Spleen (tissue), 7 donors: ENCODE measurements around the gene PDE10A.

ENCODE experiments used
- CTCF ChIP-seq, 11 experiments: fragments of 200-600 bp in 7 of 11; fragments of 450-650 bp in 4 of 11; sonication (generic) in 4 of 11; IDR thresholded peaks in 8 of 11; conservative IDR thresholded peaks in 3 of 11; 1 replicate in 7 of 11; 2 replicates in 4 of 11; pipeline versions ENCODE4 v1.4.0 to v1.8.0; 2016 to 2021; ENCODE audit warnings: antibody characterized with exemption in 11 of 11, inconsistent platforms in 4 of 11, mild to moderate bottlenecking in 1 of 11
- POLR2A ChIP-seq, 3 donors: fragments of 450-650 bp; IDR thresholded peaks; one replicate each; pipeline ENCODE4 v1.5.1; 2017; ENCODE audit warnings: antibody characterized with exemption in 3 of 3, mild to moderate bottlenecking in 1 of 3
- donor health status: DM: no; HTN: no; CAD: no; lungs with moderate emphysema.
- donor health status: DM: no; HTN: no; CAD: no.
- donor health status: DM: no; HTN: no; CAD: no.

DNA sequence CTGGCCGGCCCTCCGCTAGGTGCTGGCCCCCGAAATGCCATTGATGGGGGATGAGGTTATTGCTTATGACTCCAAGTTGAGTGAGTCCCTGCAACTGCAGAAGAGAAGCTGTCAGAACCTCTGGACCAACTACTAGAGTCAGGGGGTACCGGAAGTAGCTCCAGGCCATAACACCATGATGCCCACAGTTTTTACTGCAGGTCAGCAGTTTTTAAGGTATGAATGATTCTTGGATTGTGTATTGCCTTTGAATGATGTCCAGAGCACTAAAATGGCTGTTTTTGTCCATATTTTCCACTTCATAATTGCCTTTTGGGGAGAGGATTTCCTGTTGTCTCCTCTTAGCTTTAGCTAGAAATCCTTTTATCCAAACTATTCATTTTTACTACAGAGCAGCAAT is 148.4 kb downstream of the PDE10A start:
- no peak for TF ChIP-seq POLR2A (IDR thresholded peaks at IDR 0.05)
- no peak for TF ChIP-seq CTCF (IDR thresholded peaks at IDR 0.05 in 8 of 11, conservative IDR thresholded peaks at IDR 0.05 in 3 of 11)
